ENCODE measurements around the gene TMF1. TPM values are rescaled to one million over a fixed set of nuclear protein-coding genes. Genes with fewer than 3 reads are reported as not detected.

TMF1 gene
- polyA plus RNA-seq, 4 donors, result 9.5 to 40.8 (median 11.4) TPM

GRCh38 chr3:69005071-69005790 is 46.9 kb downstream of the TMF1 start:
- H3K9me3 ChIP-seq (ENCODE audit: control insufficient read depth in 2 of 2, insufficient read depth in 1 of 2, low read depth in 1 of 2, low read length in 1 of 2), result no peaks in the 10 kb centered on the region
- 87 to 97% (median 91%) methylated on average over 6 of the region's 6 CpGs for WGBS, 3 donors
- no peaks in the 10 kb centered on the region for H3K4me1 ChIP-seq (ENCODE audit: control insufficient read depth in 3 of 3, insufficient read depth in 2 of 3, low read depth in 1 of 3, low read length in 2 of 3)
- no peak overlapping the region for H3K27ac ChIP-seq (ENCODE audit: low read depth in 1 of 3, low read length in 2 of 3)
- DNase-seq (no peak), FAIRE-seq (no peak)
- peaks cover 8 to 17% (median 9%) of the 10 kb centered on the region in 3 donors for H3K36me3 ChIP-seq (ENCODE audit: control insufficient read depth in 3 of 3, insufficient read depth in 2 of 3, low read depth in 1 of 3, low read length in 3 of 3)
- H3K4me3 ChIP-seq (ENCODE audit: low read depth in 1 of 3, low read length in 3 of 3), result no peak overlapping the region
- no peaks in the 10 kb centered on the region for H3K27me3 ChIP-seq (ENCODE audit: control insufficient read depth in 3 of 3, insufficient read depth in 3 of 3, low read length in 3 of 3)

- DNase-seq, result no peak
- no peaks in the 10 kb centered on the region for H3K9me3 ChIP-seq (ENCODE audit: control insufficient read depth in 2 of 2, insufficient read depth in 1 of 2, low read depth in 1 of 2, low read length in 1 of 2)
- H3K27ac ChIP-seq (ENCODE audit: low read depth in 1 of 3, low read length in 2 of 3), result no peak overlapping the region
- WGBS, 3 donors, result 84 to 96% (median 94%) methylated on average over 9 of the region's 9 CpGs
- peaks cover 8 to 17% (median 9%) of the 10 kb centered on the region in 3 donors for H3K36me3 ChIP-seq (ENCODE audit: control insufficient read depth in 3 of 3, insufficient read depth in 2 of 3, low read depth in 1 of 3, low read length in 3 of 3)
- no peak for FAIRE-seq
- H3K4me3 ChIP-seq (ENCODE audit: low read depth in 1 of 3, low read length in 3 of 3), result no peak overlapping the region
- H3K4me1 ChIP-seq (ENCODE audit: control insufficient read depth in 3 of 3, insufficient read depth in 2 of 3, low read depth in 1 of 3, low read length in 2 of 3), result no peaks in the 10 kb centered on the region
- H3K27me3 ChIP-seq (ENCODE audit: control insufficient read depth in 3 of 3, insufficient read depth in 3 of 3, low read length in 3 of 3), result no peaks in the 10 kb centered on the region
Observed at GRCh38 chr3:69004138-69004537, 48.0 kb downstream of the TMF1 start.

GRCh38 chr3:68999605-69000004 is 52.5 kb downstream of the TMF1 start:
- WGBS, 3 donors, result 80 to 96% (median 91%) methylated on average over 1 of the region's 1 CpG
- DNase-seq, result no peak
- Histone ChIP-seq H3K27me3 (ENCODE audit: control insufficient read depth in 3 of 3, insufficient read depth in 3 of 3, low read length in 3 of 3) (no peaks in the 10 kb centered on the region), H3K9me3 (ENCODE audit: control insufficient read depth in 2 of 2, insufficient read depth in 1 of 2, low read depth in 1 of 2, low read length in 1 of 2) (no peaks in the 10 kb centered on the region), H3K4me3 (ENCODE audit: low read depth in 1 of 3, low read length in 3 of 3) (no peak overlapping the region), H3K36me3 (ENCODE audit: control insufficient read depth in 3 of 3, insufficient read depth in 2 of 3, low read depth in 1 of 3, low read length in 3 of 3) (peaks cover 7 to 22% (median 13%) of the 10 kb centered on the region in 3 donors), H3K27ac (ENCODE audit: low read depth in 1 of 3, low read length in 2 of 3) (no peak overlapping the region), H3K4me1 (ENCODE audit: control insufficient read depth in 3 of 3, insufficient read depth in 2 of 3, low read depth in 1 of 3, low read length in 2 of 3) (no peaks in the 10 kb centered on the region)
- FAIRE-seq, result no peak

- H3K4me3 ChIP-seq (ENCODE audit: low read depth in 1 of 3, low read length in 3 of 3), result no peak overlapping the region
- H3K27ac ChIP-seq (ENCODE audit: low read depth in 1 of 3, low read length in 2 of 3), result no peak overlapping the region
- H3K9me3 ChIP-seq (ENCODE audit: control insufficient read depth in 2 of 2, insufficient read depth in 1 of 2, low read depth in 1 of 2, low read length in 1 of 2), result no peaks in the 10 kb centered on the region
- H3K4me1 ChIP-seq (ENCODE audit: control insufficient read depth in 3 of 3, insufficient read depth in 2 of 3, low read depth in 1 of 3, low read length in 2 of 3), result no peaks in the 10 kb centered on the region
- H3K36me3 ChIP-seq (ENCODE audit: control insufficient read depth in 3 of 3, insufficient read depth in 2 of 3, low read depth in 1 of 3, low read length in 3 of 3), result peaks cover 7 to 26% (median 11%) of the 10 kb centered on the region in 3 donors
- no peak for FAIRE-seq
- DNase-seq, result no peak
- no peaks in the 10 kb centered on the region for H3K27me3 ChIP-seq (ENCODE audit: control insufficient read depth in 3 of 3, insufficient read depth in 3 of 3, low read length in 3 of 3)
Observed at GRCh38 chr3:68999158-68999557, 53.0 kb downstream of the TMF1 start.

GRCh38 chr3:68997887-68998286 is 54.2 kb downstream of the TMF1 start:
- 70 to 85% (median 79%) methylated on average over 6 of the region's 6 CpGs for WGBS, 3 donors
- Histone ChIP-seq H3K27ac (ENCODE audit: low read depth in 1 of 3, low read length in 2 of 3) (no peak overlapping the region), H3K36me3 (ENCODE audit: control insufficient read depth in 3 of 3, insufficient read depth in 2 of 3, low read depth in 1 of 3, low read length in 3 of 3) (peaks cover 6 to 25% (median 10%) of the 10 kb centered on the region in 3 donors), H3K4me3 (ENCODE audit: low read depth in 1 of 3, low read length in 3 of 3) (no peak overlapping the region), H3K4me1 (ENCODE audit: control insufficient read depth in 3 of 3, insufficient read depth in 2 of 3, low read depth in 1 of 3, low read length in 2 of 3) (no peaks in the 10 kb centered on the region), H3K27me3 (ENCODE audit: control insufficient read depth in 3 of 3, insufficient read depth in 3 of 3, low read length in 3 of 3) (no peaks in the 10 kb centered on the region), H3K9me3 (ENCODE audit: control insufficient read depth in 2 of 2, insufficient read depth in 1 of 2, low read depth in 1 of 2, low read length in 1 of 2) (no peaks in the 10 kb centered on the region)
- DNase-seq (no peak), FAIRE-seq (no peak)

- Histone ChIP-seq H3K4me3 (ENCODE audit: low read depth in 1 of 3, low read length in 3 of 3) (no peak overlapping the region), H3K4me1 (ENCODE audit: control insufficient read depth in 3 of 3, insufficient read depth in 2 of 3, low read depth in 1 of 3, low read length in 2 of 3) (no peaks in the 10 kb centered on the region), H3K36me3 (ENCODE audit: control insufficient read depth in 3 of 3, insufficient read depth in 2 of 3, low read depth in 1 of 3, low read length in 3 of 3) (peaks cover 2 to 21% (median 10%) of the 10 kb centered on the region in 3 donors), H3K27me3 (ENCODE audit: control insufficient read depth in 3 of 3, insufficient read depth in 3 of 3, low read length in 3 of 3) (no peaks in the 10 kb centered on the region), H3K27ac (ENCODE audit: low read depth in 1 of 3, low read length in 2 of 3) (no peak overlapping the region), H3K9me3 (ENCODE audit: control insufficient read depth in 2 of 2, insufficient read depth in 1 of 2, low read depth in 1 of 2, low read length in 1 of 2) (no peaks in the 10 kb centered on the region)
- 76 to 79% (median 79%) methylated on average over 8 of the region's 8 CpGs for WGBS, 3 donors
- FAIRE-seq (no peak), DNase-seq (no peak)
Observed at GRCh38 chr3:68996356-68996995, 55.7 kb downstream of the TMF1 start.

- Histone ChIP-seq H3K27me3 (ENCODE audit: control insufficient read depth in 3 of 3, insufficient read depth in 3 of 3, low read length in 3 of 3) (no peaks in the 10 kb centered on the region), H3K9me3 (ENCODE audit: control insufficient read depth in 2 of 2, insufficient read depth in 1 of 2, low read depth in 1 of 2, low read length in 1 of 2) (no peaks in the 10 kb centered on the region), H3K4me1 (ENCODE audit: control insufficient read depth in 3 of 3, insufficient read depth in 2 of 3, low read depth in 1 of 3, low read length in 2 of 3) (no peaks in the 10 kb centered on the region), H3K27ac (ENCODE audit: low read depth in 1 of 3, low read length in 2 of 3) (no peak overlapping the region), H3K4me3 (ENCODE audit: low read depth in 1 of 3, low read length in 3 of 3) (no peak overlapping the region), H3K36me3 (ENCODE audit: control insufficient read depth in 3 of 3, insufficient read depth in 2 of 3, low read depth in 1 of 3, low read length in 3 of 3) (peaks cover 2 to 10% (median 8%) of the 10 kb centered on the region in 3 donors)
- FAIRE-seq, result no peak
- DNase-seq, result no peak
- WGBS, 3 donors, result 81 to 95% (median 94%) methylated on average over 4 of the region's 4 CpGs
Observed at GRCh38 chr3:68988740-68989139, 63.4 kb downstream of the TMF1 start.

GRCh38 chr3:68987322-68987721 is 64.8 kb downstream of the TMF1 start:
- no peaks in the 10 kb centered on the region for H3K9me3 ChIP-seq (ENCODE audit: control insufficient read depth in 2 of 2, insufficient read depth in 1 of 2, low read depth in 1 of 2, low read length in 1 of 2)
- no peaks in the 10 kb centered on the region for H3K27me3 ChIP-seq (ENCODE audit: control insufficient read depth in 3 of 3, insufficient read depth in 3 of 3, low read length in 3 of 3)
- H3K36me3 ChIP-seq (ENCODE audit: control insufficient read depth in 3 of 3, insufficient read depth in 2 of 3, low read depth in 1 of 3, low read length in 3 of 3), result peaks cover 2 to 10% (median 8%) of the 10 kb centered on the region in 3 donors
- FAIRE-seq (no peak), DNase-seq (no peak)
- H3K27ac ChIP-seq (ENCODE audit: low read depth in 1 of 3, low read length in 2 of 3), result no peak overlapping the region
- H3K4me1 ChIP-seq (ENCODE audit: control insufficient read depth in 3 of 3, insufficient read depth in 2 of 3, low read depth in 1 of 3, low read length in 2 of 3), result no peaks in the 10 kb centered on the region
- whole genome bisulfite sequencing, 3 donors, result 79 to 92% (median 85%) methylated on average over 6 of the region's 6 CpGs
- H3K4me3 ChIP-seq (ENCODE audit: low read depth in 1 of 3, low read length in 3 of 3), result no peak overlapping the region

Data from small intestine (tissue), 7 donors.